Islet precursor cell (in vitro differentiated cells): ENCODE results near the gene SNRNP70.
"Not testable (repeated sequence)": the region's sequence is repeated elsewhere in the genome, so short reads cannot be mapped to it uniquely, and the experiment has no call there.

ENCODE experiments used
- DNase-seq: peaks from one replicate; pipeline ENCODE4 v3.0.0-alpha.2; 2018

Gene SNRNP70

GRCh38 chr19:49121841-49122240, 36.6 kb downstream of the SNRNP70 start:
- DNase-seq, result not testable (repeated sequence)

GRCh38 chr19:49123285-49123684, 38.0 kb downstream of the SNRNP70 start:
- not testable (repeated sequence) for DNase-seq

- peak; percentile 80 for DNase-seq
Observed at GRCh38 chr19:49125025-49125731, 39.9 kb downstream of the SNRNP70 start.

- no peak for DNase-seq
Observed at GRCh38 chr19:49126575-49126974, 41.3 kb downstream of the SNRNP70 start.

- not testable (repeated sequence) for DNase-seq
Observed at GRCh38 chr19:49127225-49127624, 42.0 kb downstream of the SNRNP70 start.

- peak; percentile 99 for DNase-seq
Observed at GRCh38 chr19:49127674-49128544, 42.7 kb downstream of the SNRNP70 start.

DNA sequence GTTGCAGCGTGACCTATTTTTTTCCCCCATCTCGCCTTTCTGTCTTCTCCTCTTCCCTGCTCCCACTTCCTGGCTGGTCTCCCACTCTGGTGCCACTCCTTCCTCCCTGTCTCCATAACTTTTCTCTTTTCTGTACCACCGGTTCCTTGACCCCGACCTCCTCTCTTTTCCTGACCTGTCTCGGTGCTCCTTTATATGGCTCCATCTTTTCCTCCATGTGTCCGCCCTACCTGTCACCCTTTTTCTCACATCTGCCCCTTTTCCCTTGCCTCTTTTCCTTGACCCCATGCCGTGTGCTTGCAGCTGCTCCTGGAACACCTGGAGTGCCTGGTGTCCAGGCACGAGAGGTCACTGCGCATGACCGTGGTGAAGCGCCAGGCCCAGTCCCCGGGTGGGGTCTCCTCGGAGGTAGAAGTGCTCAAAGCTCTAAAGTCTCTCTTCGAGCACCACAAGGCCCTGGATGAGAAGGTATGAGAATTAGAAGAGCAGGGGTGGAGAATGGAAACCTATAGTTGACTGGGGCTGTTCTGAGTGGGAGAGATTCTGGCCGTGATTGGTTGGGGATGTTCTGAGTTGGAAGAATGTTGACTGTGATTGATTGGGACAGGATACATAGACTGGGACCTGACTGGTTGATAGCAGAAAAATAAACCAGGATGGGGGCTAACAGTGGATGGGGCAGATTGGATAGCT, 43.4 kb downstream of the SNRNP70 start:
- DNase-seq, result no peak

GRCh38 chr19:49129238-49129583, 44.0 kb downstream of the SNRNP70 start:
- DNase-seq, result no peak

- DNase-seq, result no peak
Observed at GRCh38 chr19:49130325-49130724, 45.1 kb downstream of the SNRNP70 start.

DNA sequence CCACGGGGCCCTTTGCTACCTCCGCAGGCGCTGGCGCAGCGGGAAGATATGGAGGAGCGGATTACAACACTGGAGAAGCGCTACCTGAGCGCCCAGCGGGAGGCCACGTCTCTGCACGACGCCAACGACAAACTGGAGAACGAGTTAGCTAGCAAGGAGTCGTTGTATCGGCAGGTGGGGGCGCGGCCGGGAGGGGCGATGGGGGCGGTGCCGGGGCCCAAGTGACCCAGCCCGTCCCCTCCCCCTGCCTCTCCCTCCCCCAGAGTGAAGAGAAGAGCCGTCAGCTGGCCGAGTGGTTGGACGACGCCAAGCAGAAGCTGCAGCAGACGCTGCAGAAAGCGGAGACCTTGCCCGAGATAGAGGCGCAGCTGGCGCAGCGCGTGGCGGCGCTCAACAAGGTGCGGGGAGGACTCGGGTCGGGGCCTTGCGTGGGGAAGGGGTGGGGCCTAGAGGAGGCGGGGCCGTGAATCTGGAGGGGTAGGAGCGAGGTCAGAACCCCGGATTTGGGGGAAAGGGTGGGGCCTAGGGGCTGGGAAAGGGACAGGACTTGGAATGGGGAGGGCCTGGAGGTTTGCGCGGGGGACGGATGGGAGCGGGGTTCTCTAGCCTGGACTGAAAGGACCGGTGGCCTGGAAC, 47.8 kb downstream of the SNRNP70 start:
- DNase-seq, result peak; percentile 75

GRCh38 chr19:49133621-49134454, 48.6 kb downstream of the SNRNP70 start:
- peak; percentile 85 for DNase-seq

- DNase-seq, result no peak
Observed at GRCh38 chr19:49135686-49136085, 50.4 kb downstream of the SNRNP70 start.

GRCh38 chr19:49136771-49137171, 51.5 kb downstream of the SNRNP70 start:
- no peak for DNase-seq

- DNase-seq, result no peak
Observed at GRCh38 chr19:49140951-49141350, 55.7 kb downstream of the SNRNP70 start.

DNA sequence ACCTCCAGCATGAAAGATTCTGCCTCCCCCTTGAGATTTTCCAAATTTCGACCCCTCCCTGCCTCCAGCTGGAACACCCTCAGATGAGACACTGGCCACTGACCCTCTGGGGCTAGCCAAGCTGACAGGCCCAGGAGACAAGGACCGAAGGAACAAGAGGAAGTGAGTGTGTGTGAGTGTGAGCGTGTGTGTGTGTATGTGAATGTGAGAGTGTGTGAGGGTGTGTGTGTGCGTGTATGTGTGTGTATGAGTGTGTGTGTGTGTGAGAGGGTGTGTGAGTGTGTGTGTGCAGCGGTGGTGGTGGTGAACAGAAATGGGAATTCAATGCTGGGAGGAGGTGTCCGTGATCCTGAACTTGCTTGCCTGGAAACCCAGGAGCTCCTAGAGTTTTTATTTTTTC, 56.1 kb downstream of the SNRNP70 start:
- DNase-seq, result no peak

GRCh38 chr19:49142866-49143335, 57.6 kb downstream of the SNRNP70 start:
- DNase-seq, result peak; percentile 98

GRCh38 chr19:49145573-49146407, 60.5 kb downstream of the SNRNP70 start:
- peak; percentile 96 for DNase-seq

DNA sequence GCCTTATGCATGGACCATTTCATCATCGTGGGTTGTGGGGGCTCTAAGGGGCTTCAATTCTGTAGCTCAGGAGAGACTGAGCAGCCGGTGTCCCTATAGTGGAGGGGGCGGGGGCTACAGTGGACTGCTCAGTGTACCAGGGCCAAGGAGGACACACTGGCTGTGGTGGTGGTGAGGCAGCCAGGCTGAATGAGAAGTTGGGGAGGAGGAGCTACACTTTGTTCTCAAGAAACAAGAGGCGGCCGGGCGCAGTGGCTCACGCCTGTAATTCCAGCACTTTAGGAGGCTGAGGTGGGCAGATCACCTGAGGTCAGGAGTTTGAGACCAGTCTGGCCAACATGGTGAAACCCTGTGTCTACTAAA, 61.1 kb downstream of the SNRNP70 start:
- DNase-seq, result not testable (repeated sequence)

GRCh38 chr19:49148044-49148682, 62.9 kb downstream of the SNRNP70 start:
- DNase-seq, result no peak
